HepG2 (cell line): ENCODE measurements around the gene STOM. TPM values are rescaled to one million over a fixed set of nuclear protein-coding genes. Genes with fewer than 3 reads are reported as not detected.

Experiments
- AGO2 ChIP-seq: fragments of 200-400 bp; formaldehyde crosslinking; optimal IDR thresholded peaks from 2 replicates; pipeline ENCODE3; 2017; ENCODE audit warnings: mild to moderate bottlenecking, low read depth, low read length, moderate library complexity
- BCL3 ChIP-seq: sonication (generic); formaldehyde crosslinking; IDR thresholded peaks from 2 replicates; pipeline ENCODE4 v1.5.1; 2020; ENCODE audit warnings: mild to moderate bottlenecking, missing genetic modification reagents, moderate library complexity
- BCL6 ChIP-seq: IDR thresholded peaks from 2 replicates; pipeline ENCODE4 v1.6.1; 2016; ENCODE audit warnings: missing genetic modification reagents, missing compliant biosample characterization
- EHMT2 ChIP-seq: fragments of 200-600 bp; sonication (generic); IDR thresholded peaks from 2 replicates; pipeline ENCODE4 v1.7.0; 2017; ENCODE audit warnings: antibody characterized with exemption, low read depth, low read length, borderline replicate concordance
- EP300 ChIP-seq, 3 experiments: sonication (generic) in 1 of 3; formaldehyde crosslinking in 1 of 3; IDR thresholded peaks; 2 replicates each; pipeline versions ENCODE4 v1.5.1 to v1.6.1; 2011 to 2020; ENCODE audit warnings: low read depth in 2 of 3, low read length in 2 of 3, borderline replicate concordance in 1 of 3, improper control_type of control experiment in 1 of 3, mild to moderate bottlenecking in 1 of 3, missing genetic modification reagents in 1 of 3, moderate library complexity in 1 of 3
- ERF ChIP-seq: IDR thresholded peaks from 2 replicates; pipeline ENCODE4 v1.6.1; 2018; ENCODE audit warnings: missing biosample characterization, missing genetic modification reagents
- FOXK2 ChIP-seq: fragments of 450-650 bp; IDR thresholded peaks from 2 replicates; pipeline ENCODE4 v1.6.1; 2016
- HDAC6 ChIP-seq: fragments of 200-600 bp; sonication (generic); IDR thresholded peaks from 2 replicates; pipeline ENCODE4 v1.7.0; 2017; ENCODE audit warnings: mild to moderate bottlenecking, antibody characterized with exemption, low read length, low read depth
- HMG20A ChIP-seq: IDR thresholded peaks from 2 replicates; pipeline ENCODE4 v1.6.1; 2016; ENCODE audit warnings: borderline replicate concordance
- HNF4A ChIP-seq: sonication (generic); formaldehyde crosslinking; IDR thresholded peaks from 2 replicates; pipeline ENCODE4 v1.4.0; 2020; ENCODE audit warnings: missing genetic modification reagents
- HOXA5 ChIP-seq: sonication (generic); formaldehyde crosslinking; IDR thresholded peaks from 2 replicates; pipeline ENCODE4 v1.4.0; 2020; ENCODE audit warnings: missing genetic modification reagents
- MED13 ChIP-seq: sonication (generic); formaldehyde crosslinking; IDR thresholded peaks from 2 replicates; pipeline ENCODE4 v1.5.0; 2020; ENCODE audit warnings: missing genetic modification reagents
- MYNN ChIP-seq: sonication (generic); formaldehyde crosslinking; IDR thresholded peaks from 2 replicates; pipeline ENCODE4 v1.4.0; 2020; ENCODE audit warnings: mild to moderate bottlenecking, low read depth, missing genetic modification reagents
- NFYC ChIP-seq: IDR thresholded peaks from 2 replicates; pipeline ENCODE4 v1.6.1; 2016; ENCODE audit warnings: missing genetic modification reagents, missing compliant biosample characterization
- RBFOX2 ChIP-seq: fragments of 200-400 bp; formaldehyde crosslinking; IDR thresholded peaks from 2 replicates; pipeline ENCODE4 v1.6.1; 2017; ENCODE audit warnings: low read depth, mild to moderate bottlenecking, low read length
- RELA ChIP-seq: sonication (generic); formaldehyde crosslinking; IDR thresholded peaks from 2 replicates; pipeline ENCODE4 v1.4.0; 2020; ENCODE audit warnings: missing genetic modification reagents
- RFXANK ChIP-seq: IDR thresholded peaks from 2 replicates; pipeline ENCODE4 v1.6.1; 2016
- RXRA ChIP-seq: sonication (generic); formaldehyde crosslinking; IDR thresholded peaks from 2 replicates; pipeline ENCODE4 v1.5.1; 2020; ENCODE audit warnings: missing genetic modification reagents
- THAP9 ChIP-seq: sonication (generic); formaldehyde crosslinking; IDR thresholded peaks from 2 replicates; pipeline ENCODE4; 2020; ENCODE audit warnings: missing genetic modification reagents, mild to moderate bottlenecking, borderline replicate concordance
- ZFP82 ChIP-seq: sonication (generic); formaldehyde crosslinking; IDR thresholded peaks from 2 replicates; pipeline ENCODE4 v1.5.1; 2020; ENCODE audit warnings: mild to moderate bottlenecking, missing genetic modification reagents, borderline replicate concordance
- ZNF331 ChIP-seq: sonication (generic); formaldehyde crosslinking; IDR thresholded peaks from 2 replicates; pipeline ENCODE4 v1.4.0; 2020; ENCODE audit warnings: missing genetic modification reagents
- ZNF446 ChIP-seq: sonication (generic); formaldehyde crosslinking; IDR thresholded peaks from 2 replicates; pipeline ENCODE4 v1.5.0; 2020; ENCODE audit warnings: mild to moderate bottlenecking, missing genetic modification reagents
- ZNF569 ChIP-seq: sonication (generic); formaldehyde crosslinking; IDR thresholded peaks from 2 replicates; pipeline ENCODE4 v1.5.0; 2020; ENCODE audit warnings: mild to moderate bottlenecking, missing genetic modification reagents, moderate library complexity, borderline replicate concordance
- ZNF670 ChIP-seq: sonication (generic); formaldehyde crosslinking; IDR thresholded peaks from 2 replicates; pipeline ENCODE4 v1.8.0; 2022; ENCODE audit warnings: mild to moderate bottlenecking, missing genetic modification reagents, borderline replicate concordance
- ZNF7 ChIP-seq: IDR thresholded peaks from 2 replicates; pipeline ENCODE4 v1.6.1; 2016; ENCODE audit warnings: missing biosample characterization, missing genetic modification reagents
- polyA plus RNA-seq, 8 experiments: library from polyadenylated mRNA; depleted of rRNA in 3 of 8; stranded (reverse) in 7 of 8; unstranded in 1 of 8; fragments of >200 nt; fragmentation: Illumina TruSeq in 4 of 8; extraction: Trizol in 4 of 8; gene quantifications; 2 replicates each; pipeline versions ENCODE4 v1.2.1 to v1.2.3, GENCODE V29; 2011 to 2016; ENCODE audit warnings: low read depth in 4 of 8, missing spikeins in 1 of 8, mixed read lengths in 1 of 8; ENCODE audit not compliant: insufficient read depth in 1 of 8
- total RNA-seq, 5 experiments: library from RNA; depleted of rRNA; stranded (reverse); fragments of >200 nt; fragmentation: Illumina TruSeq; extraction: Trizol; gene quantifications; 2 replicates each; pipeline ENCODE4 v1.2.3, GENCODE V29; 2016; ENCODE audit warnings: low read depth in 1 of 5
- TF ChIP-seq, protein P1 (sequence below): sonication (generic); formaldehyde crosslinking; IDR thresholded peaks from 2 replicates; pipeline ENCODE4 v1.9.0; 2021; ENCODE audit warnings: missing genetic modification reagents, mild to moderate bottlenecking, borderline replicate concordance
- TF ChIP-seq, protein P2 (sequence below): sonication (generic); formaldehyde crosslinking; IDR thresholded peaks from 2 replicates; pipeline ENCODE4 v1.4.0; 2020; ENCODE audit warnings: mild to moderate bottlenecking, low read depth, missing genetic modification reagents

Gene STOM
- total and polyA plus RNA-seq, 2 of the 13 experiments (the other 11 are each of a cell fraction or from before 2014, with no cell fraction given), result 43.6 to 165 TPM

GRCh38 chr9:121295662-121296191 lies 74.3 kb downstream of the STOM start (continued):
- peak; percentile 53 for TF ChIP-seq HNF4A (CRISPR knock-in tag)
- no peak for TF ChIP-seq HOXA5 (CRISPR knock-in tag)
- no peak for TF ChIP-seq FOXK2
- TF ChIP-seq MED13 (CRISPR knock-in tag), result no peak
- TF ChIP-seq RBFOX2, result 0 out of 2 replicates have a peak, but pooled peaks have one; percentile 28
- TF ChIP-seq, protein P1, sequence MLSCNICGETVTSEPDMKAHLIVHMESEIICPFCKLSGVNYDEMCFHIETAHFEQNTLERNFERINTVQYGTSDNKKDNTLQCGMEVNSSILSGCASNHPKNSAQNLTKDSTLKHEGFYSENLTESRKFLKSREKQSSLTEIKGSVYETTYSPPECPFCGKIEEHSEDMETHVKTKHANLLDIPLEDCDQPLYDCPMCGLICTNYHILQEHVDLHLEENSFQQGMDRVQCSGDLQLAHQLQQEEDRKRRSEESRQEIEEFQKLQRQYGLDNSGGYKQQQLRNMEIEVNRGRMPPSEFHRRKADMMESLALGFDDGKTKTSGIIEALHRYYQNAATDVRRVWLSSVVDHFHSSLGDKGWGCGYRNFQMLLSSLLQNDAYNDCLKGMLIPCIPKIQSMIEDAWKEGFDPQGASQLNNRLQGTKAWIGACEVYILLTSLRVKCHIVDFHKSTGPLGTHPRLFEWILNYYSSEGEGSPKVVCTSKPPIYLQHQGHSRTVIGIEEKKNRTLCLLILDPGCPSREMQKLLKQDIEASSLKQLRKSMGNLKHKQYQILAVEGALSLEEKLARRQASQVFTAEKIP (CRISPR knock-in tag), result no peak
- no peak for TF ChIP-seq ZNF7 (CRISPR knock-in tag)
- TF ChIP-seq BCL6, result no peak
- TF ChIP-seq RFXANK (CRISPR knock-in tag), result no peak
- no peak for TF ChIP-seq ZNF670
- TF ChIP-seq, protein P2, sequence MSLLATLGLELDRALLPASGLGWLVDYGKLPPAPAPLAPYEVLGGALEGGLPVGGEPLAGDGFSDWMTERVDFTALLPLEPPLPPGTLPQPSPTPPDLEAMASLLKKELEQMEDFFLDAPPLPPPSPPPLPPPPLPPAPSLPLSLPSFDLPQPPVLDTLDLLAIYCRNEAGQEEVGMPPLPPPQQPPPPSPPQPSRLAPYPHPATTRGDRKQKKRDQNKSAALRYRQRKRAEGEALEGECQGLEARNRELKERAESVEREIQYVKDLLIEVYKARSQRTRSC, result no peak
- no peak for TF ChIP-seq EP300 (IDR thresholded peaks at IDR 0.05; ENCODE audit: low read depth in 2 of 2, low read length in 2 of 2)
- TF ChIP-seq EP300 (CRISPR knock-in tag; IDR thresholded peaks at IDR 0.05; ENCODE audit: borderline replicate concordance), result no peak
- no peak for TF ChIP-seq ZFP82
- TF ChIP-seq MYNN (CRISPR knock-in tag), result no peak
- TF ChIP-seq THAP9 (CRISPR knock-in tag), result no peak
- TF ChIP-seq RXRA (CRISPR knock-in tag), result no peak
- TF ChIP-seq BCL3 (CRISPR knock-in tag), result no peak
- TF ChIP-seq AGO2, result peak; percentile 85
- TF ChIP-seq ZNF569, result no peak
- no peak for TF ChIP-seq HMG20A (CRISPR knock-in tag)
- no peak for TF ChIP-seq EHMT2
- no peak for TF ChIP-seq ZNF446
- TF ChIP-seq NFYC (CRISPR knock-in tag), result no peak
- TF ChIP-seq ERF (CRISPR knock-in tag), result no peak
- no peak for TF ChIP-seq HDAC6
- no peak for TF ChIP-seq RELA (CRISPR knock-in tag)
- TF ChIP-seq ZNF331 (CRISPR knock-in tag), result peak; percentile 8; the same call in 1 of the 2 replicates
